ENCODE data around the gene FOXP2. TPM values are rescaled to one million over a fixed set of nuclear protein-coding genes. Genes with fewer than 3 reads are reported as not detected.

Gene FOXP2
- total and polyA plus RNA-seq, 2 donors (not counting 3 experiments of a cell fraction or from before 2014, with no cell fraction given) = 0.37 to 2.7 TPM

GRCh38 chr7:114444196-114444595 is 29.6 kb downstream of the FOXP2 start:
- Histone ChIP-seq H3K4me1 (ENCODE audit: control insufficient read depth, extremely low read depth, insufficient read depth, low read length) (no peaks in the 10 kb centered on the region), H3K27me3 (ENCODE audit: control insufficient read depth in 2 of 2, insufficient read depth in 2 of 2, low read length in 2 of 2) (no peaks in the 10 kb centered on the region), H3K27ac (ENCODE audit: insufficient read depth, low read depth, low read length) (no peak overlapping the region), H3K79me2 (ENCODE audit: control insufficient read depth, insufficient read depth, low read length) (no peaks in the 10 kb centered on the region), H3K4me3 (replicated peaks in 1 of 3; ENCODE audit: insufficient read depth in 1 of 3, low read depth in 1 of 3, low read length in 3 of 3) (no peak overlapping the region), H3K9me3 (replicated peaks; ENCODE audit: control insufficient read depth, insufficient read depth, low read length) (no peaks in the 10 kb centered on the region), H4K20me1 (replicated peaks; ENCODE audit: control insufficient read depth, extremely low read depth, insufficient read depth, low read length) (no peaks in the 10 kb centered on the region), H3K36me3 (ENCODE audit: control insufficient read depth in 2 of 2, extremely low read depth in 1 of 2, insufficient read depth in 2 of 2, low read length in 2 of 2) (no peaks in the 10 kb centered on the region), H3K9me1 (replicated peaks; ENCODE audit: control insufficient read depth, extremely low read depth, insufficient read depth, low read length) (no peaks in the 10 kb centered on the region), H2AFZ (ENCODE audit: low read depth, low read length) (no peak overlapping the region), H3K4me2 (ENCODE audit: insufficient read depth, low read length) (no peak overlapping the region), H3K9ac (replicated peaks; ENCODE audit: extremely low read depth, insufficient read depth, low read length) (no peak overlapping the region)
- FAIRE-seq (no peak), DNase-seq (ENCODE audit: low read depth, low spot score) (no peak)
- dilution Hi-C loops (cut with MboI; ENCODE audit: extremely low pct_ligation_motif_present, low sequenced_read_pairs) = no loop called here
- intact Hi-C loops (cut with micrococcal nuclease) = no loop called here
- TF ChIP-seq JUN (IDR thresholded peaks at IDR 0.05; ENCODE audit: borderline replicate concordance, insufficient read depth, insufficient read length, low read depth) (no peak), POLR2AphosphoS5 (IDR thresholded peaks at IDR 0.05; ENCODE audit: insufficient read depth, low read depth, low read length) (no peak), FOS (IDR thresholded peaks at IDR 0.05; ENCODE audit: borderline replicate concordance, insufficient read depth, low read length) (no peak), CTCF (IDR thresholded peaks at IDR 0.05; ENCODE audit: extremely low read depth in 1 of 2, insufficient read depth in 1 of 2, low read depth in 1 of 2, low read length in 2 of 2) (no peak)
- POLR2A ChIA-PET = no interaction called here
- BruUV-seq (replicated peaks) = no TSS peak
- CTCF ChIA-PET = no interaction called here

- CTCF ChIA-PET = interaction anchor here (0.7 to 2.7 kb wide), 2 partner anchors 9 to 23 kb away, joined by 3 to 10 read pairs; no protein-coding TSS in a partner anchor
These were observed 35.8 kb downstream of the FOXP2 start for GRCh38 chr7:114450431-114450830.

More at GRCh38 chr7:114450431-114450830, 35.8 kb downstream of the FOXP2 start:
- no peak overlapping the region for H2AFZ ChIP-seq (ENCODE audit: low read depth, low read length)
- intact Hi-C loops (cut with micrococcal nuclease) (no loop called here), dilution Hi-C loops (cut with MboI; ENCODE audit: extremely low pct_ligation_motif_present, low sequenced_read_pairs) (no loop called here)
- no peaks in the 10 kb centered on the region for H3K9me1 ChIP-seq (replicated peaks; ENCODE audit: control insufficient read depth, extremely low read depth, insufficient read depth, low read length)
- no peaks in the 10 kb centered on the region for H3K4me1 ChIP-seq (ENCODE audit: control insufficient read depth, extremely low read depth, insufficient read depth, low read length)
- POLR2A ChIA-PET = no interaction called here
- H3K27ac ChIP-seq (ENCODE audit: insufficient read depth, low read depth, low read length) = no peak overlapping the region
- no peaks in the 10 kb centered on the region for H3K79me2 ChIP-seq (ENCODE audit: control insufficient read depth, insufficient read depth, low read length)
- FAIRE-seq (no peak), DNase-seq (ENCODE audit: low read depth, low spot score) (no peak)
- H3K4me3 ChIP-seq (replicated peaks in 1 of 3; ENCODE audit: insufficient read depth in 1 of 3, low read depth in 1 of 3, low read length in 3 of 3) = no peak overlapping the region
- H3K4me2 ChIP-seq (ENCODE audit: insufficient read depth, low read length) = no peak overlapping the region
- no TSS peak for BruUV-seq (replicated peaks)
- no peak for TF ChIP-seq FOS (IDR thresholded peaks at IDR 0.05; ENCODE audit: borderline replicate concordance, insufficient read depth, low read length)
- TF ChIP-seq GATA2 (IDR thresholded peaks at IDR 0.05; ENCODE audit: insufficient read depth, insufficient read length, low read depth, low read length) = no peak
- no peak for TF ChIP-seq CTCF (IDR thresholded peaks at IDR 0.05; ENCODE audit: extremely low read depth in 1 of 2, insufficient read depth in 1 of 2, low read depth in 1 of 2, low read length in 2 of 2)
- no peak for TF ChIP-seq POLR2AphosphoS5 (IDR thresholded peaks at IDR 0.05; ENCODE audit: insufficient read depth, low read depth, low read length)
- TF ChIP-seq JUN (IDR thresholded peaks at IDR 0.05; ENCODE audit: borderline replicate concordance, insufficient read depth, insufficient read length, low read depth) = no peak
- TF ChIP-seq POLR2A (IDR thresholded peaks at IDR 0.05; ENCODE audit: low read depth, low read length) = no peak
- no peak for TF ChIP-seq MYC (IDR thresholded peaks at IDR 0.05; ENCODE audit: low read depth, low read length)
- TF ChIP-seq EZH2 (IDR thresholded peaks at IDR 0.05; ENCODE audit: borderline replicate concordance, low read depth, low read length, severe bottlenecking) = no peak
- no peak for TF ChIP-seq MAX (IDR thresholded peaks at IDR 0.05; ENCODE audit: insufficient read depth, insufficient read length)
- H3K36me3 ChIP-seq (ENCODE audit: control insufficient read depth in 2 of 2, extremely low read depth in 1 of 2, insufficient read depth in 2 of 2, low read length in 2 of 2) = no peaks in the 10 kb centered on the region
- H3K9ac ChIP-seq (replicated peaks; ENCODE audit: extremely low read depth, insufficient read depth, low read length) = no peak overlapping the region
- H3K27me3 ChIP-seq (ENCODE audit: control insufficient read depth in 2 of 2, insufficient read depth in 2 of 2, low read length in 2 of 2) = no peaks in the 10 kb centered on the region
- H4K20me1 ChIP-seq (replicated peaks; ENCODE audit: control insufficient read depth, extremely low read depth, insufficient read depth, low read length) = no peaks in the 10 kb centered on the region
- no peaks in the 10 kb centered on the region for H3K9me3 ChIP-seq (replicated peaks; ENCODE audit: control insufficient read depth, insufficient read depth, low read length)

Measured in endothelial cell of umbilical vein (primary cell).